HG03060 (cell line): ENCODE results near the gene POU2F1.

ENCODE experiments used
- ATAC-seq: cut with Tn5 transposase; IDR thresholded peaks from one replicate; pipeline ENCODE4 v1.9.1; 2021; ENCODE audit warnings: low read depth, moderate number of reproducible peaks; ENCODE audit not compliant: unreplicated experiment

POU2F1 gene

GRCh38 chr1:167344615-167345385 is 124.1 kb downstream of the POU2F1 start:
- no peak for ATAC-seq

GRCh38 chr1:167345386-167345733 is 124.7 kb downstream of the POU2F1 start:
- ATAC-seq, result no peak

GRCh38 chr1:167357305-167357704 is 136.6 kb downstream of the POU2F1 start:
- ATAC-seq, result no peak

- ATAC-seq, result no peak
Observed at GRCh38 chr1:167359295-167359694, 138.6 kb downstream of the POU2F1 start.

- no peak for ATAC-seq
Observed at GRCh38 chr1:167360120-167360519, 139.4 kb downstream of the POU2F1 start.

GRCh38 chr1:167362638-167363037 is 142.0 kb downstream of the POU2F1 start:
- ATAC-seq, result no peak

- no peak for ATAC-seq
Observed at GRCh38 chr1:167364826-167365225, 144.1 kb downstream of the POU2F1 start.

GRCh38 chr1:167365360-167365759 is 144.7 kb downstream of the POU2F1 start:
- no peak for ATAC-seq

GRCh38 chr1:167367705-167368104 is 147.0 kb downstream of the POU2F1 start:
- no peak for ATAC-seq

GRCh38 chr1:167369175-167369574 is 148.5 kb downstream of the POU2F1 start:
- ATAC-seq, result no peak

- ATAC-seq, result no peak
Observed at GRCh38 chr1:167369933-167370332, 149.2 kb downstream of the POU2F1 start.

GRCh38 chr1:167371030-167371429 is 150.3 kb downstream of the POU2F1 start:
- no peak for ATAC-seq

GRCh38 chr1:167373398-167373797 is 152.7 kb downstream of the POU2F1 start:
- ATAC-seq, result no peak

GRCh38 chr1:167373986-167374385 is 153.3 kb downstream of the POU2F1 start:
- no peak for ATAC-seq

GRCh38 chr1:167375949-167376348 is 155.3 kb downstream of the POU2F1 start:
- no peak for ATAC-seq

- no peak for ATAC-seq
Observed at GRCh38 chr1:167387251-167387910, 166.7 kb downstream of the POU2F1 start.

GRCh38 chr1:167388976-167389375 is 168.3 kb downstream of the POU2F1 start:
- no peak for ATAC-seq

GRCh38 chr1:167392200-167392696 is 171.6 kb downstream of the POU2F1 start:
- ATAC-seq, result no peak

- no peak for ATAC-seq
Observed at GRCh38 chr1:167400359-167400953, 179.8 kb downstream of the POU2F1 start.

- no peak for ATAC-seq
Observed at GRCh38 chr1:167401260-167401873, 180.7 kb downstream of the POU2F1 start.
